Vagina (tissue), 2 donors: ENCODE data around the gene PSRC1.

Source experiments
- POLR2A ChIP-seq, 2 donors: fragments of 450-650 bp; IDR thresholded peaks; one replicate each; pipeline ENCODE4 v1.6.1; 2017; ENCODE audit warnings: antibody characterized with exemption in 2 of 2, mild to moderate bottlenecking in 2 of 2, moderate library complexity in 2 of 2
- TF ChIP-seq, protein P1 (sequence below), 3 experiments: fragments of 450-650 bp in 2 of 3; fragments of 200-600 bp in 1 of 3; sonication (generic) in 1 of 3; IDR thresholded peaks; one replicate each; pipeline ENCODE4 v1.5.1; 2017 to 2019; ENCODE audit warnings: antibody characterized with exemption in 3 of 3, mild to moderate bottlenecking in 2 of 3, moderate library complexity in 2 of 3

DNA sequence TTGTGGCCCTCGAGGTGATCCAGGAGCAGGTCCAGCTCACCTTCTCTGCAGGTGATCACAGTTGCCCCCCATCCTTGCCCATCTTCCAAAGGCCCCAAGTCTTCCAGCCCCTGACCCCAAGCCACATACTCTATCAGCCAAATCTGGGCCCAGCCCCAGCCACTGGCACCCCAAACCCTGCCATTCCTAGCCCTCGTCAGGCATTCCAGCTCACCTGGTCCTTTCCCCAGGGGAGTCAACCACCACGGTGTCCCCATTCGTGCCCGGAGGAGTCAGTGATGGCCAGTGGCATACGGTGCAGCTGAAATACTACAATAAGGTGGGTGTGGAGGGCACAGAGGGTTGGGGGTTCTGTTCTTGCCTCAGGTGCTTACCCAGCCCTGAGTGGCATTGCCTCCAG lies 21.4 kb downstream of the PSRC1 start:
- TF ChIP-seq, protein P1, sequence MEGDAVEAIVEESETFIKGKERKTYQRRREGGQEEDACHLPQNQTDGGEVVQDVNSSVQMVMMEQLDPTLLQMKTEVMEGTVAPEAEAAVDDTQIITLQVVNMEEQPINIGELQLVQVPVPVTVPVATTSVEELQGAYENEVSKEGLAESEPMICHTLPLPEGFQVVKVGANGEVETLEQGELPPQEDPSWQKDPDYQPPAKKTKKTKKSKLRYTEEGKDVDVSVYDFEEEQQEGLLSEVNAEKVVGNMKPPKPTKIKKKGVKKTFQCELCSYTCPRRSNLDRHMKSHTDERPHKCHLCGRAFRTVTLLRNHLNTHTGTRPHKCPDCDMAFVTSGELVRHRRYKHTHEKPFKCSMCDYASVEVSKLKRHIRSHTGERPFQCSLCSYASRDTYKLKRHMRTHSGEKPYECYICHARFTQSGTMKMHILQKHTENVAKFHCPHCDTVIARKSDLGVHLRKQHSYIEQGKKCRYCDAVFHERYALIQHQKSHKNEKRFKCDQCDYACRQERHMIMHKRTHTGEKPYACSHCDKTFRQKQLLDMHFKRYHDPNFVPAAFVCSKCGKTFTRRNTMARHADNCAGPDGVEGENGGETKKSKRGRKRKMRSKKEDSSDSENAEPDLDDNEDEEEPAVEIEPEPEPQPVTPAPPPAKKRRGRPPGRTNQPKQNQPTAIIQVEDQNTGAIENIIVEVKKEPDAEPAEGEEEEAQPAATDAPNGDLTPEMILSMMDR (IDR thresholded peaks at IDR 0.05) = no peak
- TF ChIP-seq POLR2A (IDR thresholded peaks at IDR 0.05) = no peak
